ENCODE results near the gene ZMIZ1. TPM values are rescaled to one million over a fixed set of nuclear protein-coding genes. Genes with fewer than 3 reads are reported as not detected.

ZMIZ1 gene
- total RNA-seq, 1 donor from 2014 or later: 85.2 TPM

GRCh38 chr10:79106256-79107050 is 37.7 kb downstream of the ZMIZ1 start:
- TF ChIP-seq, protein P1, sequence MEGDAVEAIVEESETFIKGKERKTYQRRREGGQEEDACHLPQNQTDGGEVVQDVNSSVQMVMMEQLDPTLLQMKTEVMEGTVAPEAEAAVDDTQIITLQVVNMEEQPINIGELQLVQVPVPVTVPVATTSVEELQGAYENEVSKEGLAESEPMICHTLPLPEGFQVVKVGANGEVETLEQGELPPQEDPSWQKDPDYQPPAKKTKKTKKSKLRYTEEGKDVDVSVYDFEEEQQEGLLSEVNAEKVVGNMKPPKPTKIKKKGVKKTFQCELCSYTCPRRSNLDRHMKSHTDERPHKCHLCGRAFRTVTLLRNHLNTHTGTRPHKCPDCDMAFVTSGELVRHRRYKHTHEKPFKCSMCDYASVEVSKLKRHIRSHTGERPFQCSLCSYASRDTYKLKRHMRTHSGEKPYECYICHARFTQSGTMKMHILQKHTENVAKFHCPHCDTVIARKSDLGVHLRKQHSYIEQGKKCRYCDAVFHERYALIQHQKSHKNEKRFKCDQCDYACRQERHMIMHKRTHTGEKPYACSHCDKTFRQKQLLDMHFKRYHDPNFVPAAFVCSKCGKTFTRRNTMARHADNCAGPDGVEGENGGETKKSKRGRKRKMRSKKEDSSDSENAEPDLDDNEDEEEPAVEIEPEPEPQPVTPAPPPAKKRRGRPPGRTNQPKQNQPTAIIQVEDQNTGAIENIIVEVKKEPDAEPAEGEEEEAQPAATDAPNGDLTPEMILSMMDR (IDR thresholded peaks at IDR 0.05; ENCODE audit: unreplicated experiment): no peak
- DNase-seq (ENCODE audit: low spot score, unreplicated experiment): no peak
- Mint-ChIP-seq H3K4me3 (ENCODE audit: low read depth) (no peak overlapping the region), H3K4me1 (ENCODE audit: low read depth) (peaks cover 26% of the 10 kb centered on the region), H3K9me3 (ENCODE audit: low read depth) (no peaks in the 10 kb centered on the region), H3K27ac (peak overlapping the region; percentile 26), H3K27me3 (no peaks in the 10 kb centered on the region), H3K36me3 (ENCODE audit: insufficient read depth) (no peaks in the 10 kb centered on the region)

GRCh38 chr10:79107736-79108264 is 39.0 kb downstream of the ZMIZ1 start:
- no peak for DNase-seq (ENCODE audit: low spot score, unreplicated experiment)
- no peak overlapping the region for H3K4me3 Mint-ChIP-seq (ENCODE audit: low read depth)
- no peaks in the 10 kb centered on the region for H3K27me3 Mint-ChIP-seq
- peaks cover 3% of the 10 kb centered on the region for H3K36me3 Mint-ChIP-seq (ENCODE audit: insufficient read depth)
- TF ChIP-seq, protein P1 (IDR thresholded peaks at IDR 0.05; ENCODE audit: unreplicated experiment): no peak
- no peaks in the 10 kb centered on the region for H3K9me3 Mint-ChIP-seq (ENCODE audit: low read depth)
- peaks cover 32% of the 10 kb centered on the region for H3K4me1 Mint-ChIP-seq (ENCODE audit: low read depth)
- no peak overlapping the region for H3K27ac Mint-ChIP-seq

DNA sequence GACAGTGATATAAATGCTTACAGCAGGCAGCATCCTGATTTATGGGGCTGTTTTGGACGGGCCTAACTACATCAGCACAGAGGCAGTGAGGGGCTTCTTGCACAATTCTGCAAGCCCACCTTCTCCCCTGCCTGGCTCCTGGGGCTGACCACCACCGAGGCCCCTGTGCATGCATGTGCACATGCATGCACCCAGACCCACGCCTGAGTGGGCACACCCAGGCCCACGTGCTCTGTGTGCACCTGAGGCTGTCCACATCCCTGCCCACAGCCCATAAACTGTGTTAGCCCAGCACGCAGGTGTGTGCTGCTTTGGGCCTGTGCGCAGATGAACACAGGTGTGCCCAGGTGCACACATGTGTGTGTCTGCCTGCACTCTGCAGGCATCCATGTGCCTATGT is 40.0 kb downstream of the ZMIZ1 start:
- H3K4me1 Mint-ChIP-seq (ENCODE audit: low read depth): peaks cover 37% of the 10 kb centered on the region
- H3K27me3 Mint-ChIP-seq: no peaks in the 10 kb centered on the region
- no peak for DNase-seq (ENCODE audit: low spot score, unreplicated experiment)
- no peaks in the 10 kb centered on the region for H3K9me3 Mint-ChIP-seq (ENCODE audit: low read depth)
- TF ChIP-seq, protein P1 (IDR thresholded peaks at IDR 0.05; ENCODE audit: unreplicated experiment): no peak
- H3K27ac Mint-ChIP-seq: peak overlapping the region; percentile 30
- H3K4me3 Mint-ChIP-seq (ENCODE audit: low read depth): no peak overlapping the region
- peaks cover 3% of the 10 kb centered on the region for H3K36me3 Mint-ChIP-seq (ENCODE audit: insufficient read depth)

DNA sequence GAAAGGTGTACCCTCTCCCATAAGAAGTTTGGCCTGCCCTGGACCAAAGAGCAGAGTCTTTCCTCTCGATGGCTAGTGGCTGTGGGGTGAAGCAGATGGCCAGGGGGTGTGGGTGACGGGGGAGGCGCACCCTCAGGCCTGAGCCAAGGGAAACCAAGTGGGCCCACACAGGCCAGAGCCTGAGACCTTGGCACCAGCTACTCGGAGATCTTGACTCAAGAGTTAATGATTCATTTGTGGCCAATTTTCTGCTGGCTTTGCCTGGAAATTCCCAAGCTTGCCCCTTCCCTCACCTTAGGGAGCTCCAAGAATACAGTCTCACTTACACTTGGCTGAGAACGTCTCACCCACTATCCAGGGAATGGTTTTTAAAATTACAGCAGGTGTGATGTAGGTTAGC is 42.7 kb downstream of the ZMIZ1 start:
- no peak overlapping the region for H3K4me3 Mint-ChIP-seq (ENCODE audit: low read depth)
- H3K36me3 Mint-ChIP-seq (ENCODE audit: insufficient read depth): peaks cover 3% of the 10 kb centered on the region
- peak overlapping the region; percentile 90 for H3K27ac Mint-ChIP-seq
- H3K9me3 Mint-ChIP-seq (ENCODE audit: low read depth): no peaks in the 10 kb centered on the region
- H3K4me1 Mint-ChIP-seq (ENCODE audit: low read depth): peaks cover 38% of the 10 kb centered on the region
- TF ChIP-seq, protein P1 (IDR thresholded peaks at IDR 0.05; ENCODE audit: unreplicated experiment): no peak
- no peak for DNase-seq (ENCODE audit: low spot score, unreplicated experiment)
- H3K27me3 Mint-ChIP-seq: no peaks in the 10 kb centered on the region

- H3K9me3 Mint-ChIP-seq (ENCODE audit: low read depth): no peaks in the 10 kb centered on the region
- H3K27ac Mint-ChIP-seq: peak overlapping the region; percentile 90
- H3K27me3 Mint-ChIP-seq: no peaks in the 10 kb centered on the region
- no peak for DNase-seq (ENCODE audit: low spot score, unreplicated experiment)
- H3K4me3 Mint-ChIP-seq (ENCODE audit: low read depth): no peak overlapping the region
- H3K4me1 Mint-ChIP-seq (ENCODE audit: low read depth): peaks cover 44% of the 10 kb centered on the region
- peaks cover 3% of the 10 kb centered on the region for H3K36me3 Mint-ChIP-seq (ENCODE audit: insufficient read depth)
- TF ChIP-seq, protein P1 (IDR thresholded peaks at IDR 0.05; ENCODE audit: unreplicated experiment): no peak
Measured at GRCh38 chr10:79111846-79112614, 43.3 kb downstream of the ZMIZ1 start.
